TTC549 (cell line): ENCODE measurements around the gene PHC2.

Source experiments
- FAIRE-seq: peaks from 2 replicates; lab custom pipeline; 2012; peaks lifted over from hg19 to GRCh38; lab: Jason Lieb, UNC

PHC2 gene

DNA sequence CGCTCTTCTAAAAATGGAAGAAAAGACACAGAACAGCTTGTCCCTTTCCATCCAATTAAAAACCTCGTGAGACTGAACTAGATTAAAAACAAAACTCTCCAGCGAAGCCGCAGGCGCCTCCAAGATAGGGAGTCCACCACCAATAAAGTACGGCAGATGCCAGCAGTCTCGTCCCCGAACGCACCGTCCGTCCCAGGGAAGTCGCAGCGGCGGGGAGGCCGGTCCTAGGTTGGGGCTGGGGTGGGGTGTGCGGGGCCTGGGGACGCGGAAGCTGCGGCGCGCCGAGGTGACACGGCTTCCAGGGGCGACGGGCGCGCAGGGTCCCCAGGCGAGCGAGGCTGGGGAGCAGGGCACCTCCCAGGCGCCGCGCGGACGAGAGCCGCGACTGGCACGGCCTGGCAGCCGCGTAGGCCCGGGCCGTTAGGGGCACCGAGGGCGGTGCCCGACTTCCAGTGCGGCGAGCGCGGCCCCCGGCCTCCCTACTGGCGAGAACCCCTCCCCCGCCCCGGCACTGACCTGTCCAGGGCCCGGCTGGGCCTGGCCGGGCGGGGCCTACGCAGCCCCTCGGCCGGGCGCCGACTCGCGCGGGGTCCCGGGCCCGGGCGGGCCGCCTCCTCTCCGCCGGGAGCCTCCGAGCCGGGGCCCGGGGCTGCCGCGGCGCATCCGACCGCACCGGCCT lies 81.7 kb downstream of the PHC2 start:
- no peak for FAIRE-seq

DNA sequence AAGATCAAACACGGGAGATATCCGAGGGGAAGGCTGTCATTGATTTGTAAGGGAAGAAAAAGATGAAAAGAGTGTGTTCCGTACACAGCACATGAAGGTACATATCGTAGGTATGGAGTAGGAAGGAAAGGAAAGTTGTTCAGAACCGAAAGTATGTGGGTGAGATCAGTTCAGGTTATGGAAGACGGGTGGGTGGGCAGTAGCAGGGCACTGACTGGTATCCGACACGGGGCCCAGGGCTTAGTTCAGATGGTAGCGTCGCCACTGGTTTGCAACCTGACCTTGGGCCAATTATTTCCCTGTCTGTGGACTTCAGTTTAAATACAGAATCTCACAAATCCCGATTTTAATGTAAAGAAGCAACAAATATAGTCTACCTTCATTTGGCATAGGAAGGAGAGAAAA lies 82.2 kb downstream of the PHC2 start:
- FAIRE-seq, result no peak

DNA sequence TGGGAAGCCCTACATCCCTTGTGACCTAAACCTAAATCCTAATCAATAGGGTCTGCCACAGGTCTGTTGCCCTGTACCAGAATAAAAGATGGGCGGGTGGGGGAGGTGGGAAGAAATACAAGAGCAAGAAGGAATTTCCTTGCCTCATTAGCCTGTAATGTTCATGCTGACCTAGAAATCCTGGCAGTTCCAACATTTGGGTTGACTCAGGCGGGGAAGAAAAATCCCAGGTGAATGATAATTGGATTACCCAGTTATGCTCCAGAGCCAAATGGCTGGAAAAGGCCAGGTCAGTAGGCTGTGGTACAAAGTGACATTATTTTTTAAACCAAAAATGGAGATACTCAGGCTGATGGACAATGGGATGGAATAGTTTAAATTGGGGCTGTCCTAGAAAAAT lies 82.7 kb downstream of the PHC2 start:
- no peak for FAIRE-seq

DNA sequence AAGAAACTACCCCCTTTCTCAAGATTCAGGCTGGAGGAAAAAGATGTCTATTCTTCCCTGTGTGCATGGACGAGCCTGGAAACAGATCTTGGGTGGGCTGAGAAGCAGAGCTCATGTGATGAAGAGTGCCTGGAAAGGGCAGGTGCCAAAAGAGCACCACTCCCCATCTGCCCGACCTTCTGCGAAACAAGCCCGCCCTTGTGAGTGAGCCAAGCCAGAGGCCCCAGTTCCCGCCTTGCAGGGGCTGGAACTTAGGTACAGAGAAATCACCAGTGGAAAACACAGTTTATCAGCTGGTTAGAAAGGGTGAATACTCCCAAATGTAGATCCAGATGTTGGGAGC lies 83.3 kb downstream of the PHC2 start:
- FAIRE-seq, result no peak

DNA sequence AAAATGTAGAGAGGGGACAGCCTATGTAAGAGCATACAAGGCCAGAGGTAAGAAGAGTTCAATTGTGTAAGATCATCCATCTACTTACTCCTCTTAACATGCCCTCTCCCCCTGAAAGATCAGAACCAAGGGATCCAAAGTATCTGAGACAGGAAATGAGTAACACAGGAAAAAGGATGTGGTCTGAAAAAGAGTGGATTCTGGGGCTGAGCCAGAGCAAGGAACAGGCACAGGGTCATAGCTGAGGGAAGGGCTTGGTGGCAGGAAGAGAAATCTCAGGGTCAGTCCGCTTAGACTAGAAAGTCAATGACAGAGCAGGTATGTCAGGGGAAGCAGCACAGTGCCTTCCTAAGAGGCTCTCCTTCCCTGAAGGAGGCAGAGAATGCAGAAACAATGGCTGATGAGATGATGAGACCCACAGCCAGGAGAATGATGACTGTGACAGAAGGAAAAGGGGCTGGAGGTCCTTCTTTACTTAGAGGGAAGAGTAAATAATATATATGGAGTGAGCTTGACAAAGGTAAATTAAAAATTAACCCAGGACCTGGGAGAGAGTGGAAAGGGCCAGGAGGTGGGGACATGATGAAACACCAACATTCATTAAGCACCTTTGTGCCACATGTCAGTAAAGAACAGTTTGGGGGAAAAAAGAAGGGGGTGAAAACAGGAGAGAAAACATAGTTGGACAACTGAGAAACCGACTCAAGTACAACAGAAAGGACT lies 83.8 kb downstream of the PHC2 start:
- FAIRE-seq, result no peak

DNA sequence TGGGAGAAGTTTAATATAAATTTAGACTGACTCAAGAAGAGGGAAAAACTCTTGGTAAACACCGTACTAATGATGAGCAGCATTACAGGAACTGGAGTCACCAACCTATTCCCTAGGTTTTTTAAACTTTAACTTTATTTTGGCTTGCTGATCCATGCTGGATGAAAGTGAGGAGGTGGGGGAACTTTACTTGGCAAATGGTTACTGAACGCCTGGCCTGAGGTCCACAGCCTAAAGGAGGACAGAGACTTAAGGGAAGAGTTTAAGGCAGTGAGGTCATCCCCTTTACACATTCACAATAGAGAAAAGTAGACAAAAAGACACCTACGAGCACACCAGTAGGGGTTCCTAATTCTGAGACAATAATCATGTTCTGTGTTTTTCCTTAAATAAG lies 84.4 kb downstream of the PHC2 start:
- FAIRE-seq, result no peak

DNA sequence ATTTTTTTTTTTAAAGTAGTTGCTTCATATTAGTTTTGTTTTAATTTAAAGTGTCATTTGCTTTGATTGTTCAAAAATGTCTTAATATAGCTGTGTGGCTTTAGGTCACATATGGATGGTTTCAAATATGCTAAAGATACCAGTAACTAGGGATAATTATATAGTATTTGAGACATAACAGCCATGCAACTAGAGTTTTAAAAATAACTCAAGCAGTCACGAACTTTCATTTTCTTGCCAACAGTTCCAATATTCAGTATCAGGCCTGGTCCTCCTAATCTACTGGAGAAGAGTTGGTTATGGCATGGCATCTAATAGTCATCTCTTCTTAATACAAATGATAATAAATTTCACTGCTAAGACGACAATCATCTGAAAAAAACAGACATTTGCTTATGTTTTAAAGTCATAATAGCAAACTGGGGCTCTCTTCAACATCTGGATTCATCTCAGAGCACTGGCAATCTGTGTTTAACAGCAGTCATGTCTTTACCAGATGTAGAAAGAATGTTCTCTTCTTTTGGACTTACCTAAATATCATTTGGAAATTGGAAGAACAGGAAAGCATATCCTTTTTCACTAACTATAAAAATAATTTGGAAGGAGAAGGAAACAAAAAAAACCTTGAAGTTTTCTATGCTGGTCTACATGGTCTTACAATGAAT lies 85.9 kb downstream of the PHC2 start:
- no peak for FAIRE-seq

DNA sequence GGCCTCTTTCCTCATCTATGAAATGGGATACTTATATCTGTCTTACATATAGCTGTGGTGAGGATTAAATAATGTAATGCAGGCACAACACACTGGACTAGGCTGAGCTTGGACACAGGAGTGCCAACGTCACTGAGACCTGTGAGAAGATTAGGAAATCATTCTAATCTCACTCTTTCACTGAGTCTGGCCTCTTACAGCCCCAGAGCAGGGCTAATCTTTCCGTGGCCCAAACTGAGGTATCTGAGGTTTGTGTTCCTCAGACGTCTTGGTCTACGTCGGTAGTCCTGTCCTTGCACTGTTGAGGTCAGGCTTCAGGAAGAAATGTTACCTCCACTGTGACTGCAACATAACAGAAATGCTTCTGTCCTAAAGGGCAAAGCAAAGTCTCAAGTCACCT lies 87.4 kb downstream of the PHC2 start:
- FAIRE-seq, result no peak

DNA sequence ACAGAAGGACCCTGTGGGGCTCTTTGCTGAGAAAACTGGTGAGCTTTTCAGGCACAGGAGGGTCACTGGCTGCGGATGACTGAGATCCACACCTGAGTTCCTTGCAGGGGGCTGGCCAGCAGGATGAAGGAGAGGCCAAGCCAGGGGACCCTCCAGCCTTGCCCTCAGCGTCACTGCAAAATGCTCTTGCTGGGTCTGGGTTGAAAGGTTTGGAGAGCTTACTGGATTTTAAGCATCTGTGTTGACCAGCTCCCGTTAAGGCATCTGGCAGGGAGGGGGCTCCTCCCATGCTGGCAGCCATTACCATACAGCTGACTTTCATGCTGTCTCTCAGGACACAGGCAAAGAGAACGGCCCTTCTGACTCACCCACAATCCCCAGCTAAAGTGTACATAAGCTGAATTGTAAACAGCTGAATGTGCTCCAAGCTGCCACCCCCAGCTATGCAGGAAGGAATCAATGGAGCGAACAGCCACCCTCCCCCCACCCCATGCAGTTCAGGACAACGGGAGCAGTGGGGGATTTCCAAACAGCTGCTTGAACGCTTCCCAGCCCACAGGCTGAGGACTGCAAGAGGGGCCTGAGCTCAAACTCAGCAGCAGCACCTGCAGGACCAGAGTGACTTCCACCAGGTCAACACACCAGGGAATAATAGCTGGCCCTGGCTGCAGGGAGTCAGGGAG lies 88.7 kb downstream of the PHC2 start:
- FAIRE-seq, result no peak

DNA sequence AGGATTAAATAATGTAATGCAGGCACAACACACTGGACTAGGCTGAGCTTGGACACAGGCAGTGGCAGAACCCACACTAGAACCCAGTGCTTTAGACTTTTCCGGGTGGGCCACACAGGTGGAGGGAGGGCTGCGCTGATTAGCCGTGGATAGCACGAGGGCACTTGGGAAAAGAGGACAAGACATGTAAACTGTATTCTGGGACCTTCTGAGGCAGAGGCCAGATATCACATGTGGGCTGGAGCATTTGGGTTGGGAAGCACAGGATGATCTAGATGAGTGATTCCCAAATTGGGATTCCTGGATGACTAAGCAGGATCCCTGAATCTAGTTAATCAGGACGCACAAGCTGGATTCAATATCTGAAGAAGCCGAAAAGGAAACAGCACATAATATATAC lies 89.7 kb downstream of the PHC2 start:
- FAIRE-seq, result no peak

DNA sequence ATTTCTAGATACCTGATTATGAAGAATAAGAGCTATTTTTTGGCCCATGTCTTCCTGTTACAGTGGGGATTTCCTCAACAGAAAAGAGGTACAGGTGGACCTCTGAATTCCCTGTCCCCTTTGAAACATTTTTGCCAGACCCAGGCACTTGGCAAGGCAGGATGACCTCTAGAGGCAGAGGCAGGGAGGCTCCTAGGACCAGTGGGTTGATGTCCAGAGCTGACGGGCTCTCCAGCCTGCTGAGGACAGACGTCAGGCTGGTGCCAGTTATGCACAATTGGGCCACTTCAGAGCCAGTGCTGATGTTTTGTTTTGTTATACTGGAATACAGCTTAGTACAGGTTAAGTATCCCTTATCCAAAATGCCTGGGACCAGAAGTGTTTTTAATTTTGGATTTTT lies 91.5 kb downstream of the PHC2 start:
- no peak for FAIRE-seq

DNA sequence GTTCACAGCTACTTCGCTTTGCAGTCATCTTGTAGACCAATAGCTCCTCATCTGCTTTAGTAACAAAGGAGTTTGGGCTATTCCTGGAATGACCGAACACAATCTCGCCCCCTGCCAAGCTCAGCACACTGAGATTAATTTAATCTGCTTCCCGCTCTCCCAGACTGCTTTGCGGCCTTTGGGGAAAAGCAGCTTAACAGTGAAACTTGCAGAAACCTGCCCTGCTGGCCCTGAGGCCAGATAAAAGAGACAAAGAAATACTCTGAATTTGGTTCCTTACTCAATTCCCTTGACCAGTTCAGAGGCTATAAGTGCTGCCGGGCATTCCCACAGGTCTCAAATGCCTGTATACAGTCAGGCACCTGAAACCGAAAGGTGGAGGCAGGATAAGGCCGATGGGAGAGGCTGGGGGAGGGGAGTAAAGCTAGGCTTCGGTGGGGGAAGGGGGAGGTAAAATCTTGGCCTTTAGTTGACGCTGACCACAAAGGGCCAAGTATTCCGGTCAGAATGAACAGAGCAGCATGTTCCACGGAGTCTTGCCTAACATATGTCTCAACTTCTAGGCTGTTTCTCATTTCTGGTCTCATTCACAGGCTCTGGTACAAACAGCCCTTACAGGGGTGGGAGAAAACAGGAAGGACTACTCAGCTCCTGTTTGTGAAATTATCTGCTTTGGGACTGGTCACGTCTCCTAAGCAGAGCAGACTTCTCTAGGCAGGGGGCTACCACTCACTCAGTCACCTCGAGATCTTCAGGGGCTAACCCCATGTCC lies 92.3 kb downstream of the PHC2 start:
- no peak for FAIRE-seq

DNA sequence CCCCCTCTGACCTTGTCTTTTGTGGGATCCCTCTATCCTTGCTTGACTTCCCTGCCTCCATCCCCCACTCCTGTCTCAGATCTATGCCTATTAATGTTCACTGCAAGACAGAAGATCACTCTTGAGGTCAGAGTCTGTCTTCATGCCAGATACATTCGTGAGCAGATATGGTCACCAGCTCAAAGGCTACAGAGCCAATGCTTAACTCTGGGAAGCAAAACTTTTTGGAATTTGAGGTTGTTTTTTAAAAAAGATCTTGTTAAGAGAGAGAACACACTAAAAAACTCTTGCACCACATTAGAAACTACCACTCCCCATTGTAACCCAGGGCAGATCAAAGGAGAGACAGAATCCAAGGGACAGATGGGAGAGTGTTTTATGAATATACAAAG lies 92.9 kb downstream of the PHC2 start:
- no peak for FAIRE-seq

DNA sequence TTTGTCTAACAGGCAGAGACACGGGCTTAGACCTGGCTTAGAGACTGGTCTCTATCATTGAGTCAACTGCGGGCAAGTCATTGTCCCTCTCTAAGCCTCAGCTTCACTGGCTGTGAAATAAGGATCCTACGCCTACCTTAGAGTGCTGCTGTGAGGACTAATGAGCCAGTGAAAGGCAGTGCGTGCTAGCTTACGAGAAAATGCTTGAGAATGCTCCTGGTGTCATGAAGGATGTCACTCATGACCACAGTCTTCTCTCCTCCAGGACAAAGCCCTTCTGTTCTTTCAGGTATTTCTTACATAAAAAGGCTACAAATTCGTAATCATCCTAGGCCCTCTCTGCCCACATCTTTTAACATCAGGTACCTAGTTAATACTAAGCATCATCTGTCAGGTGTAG lies 93.5 kb downstream of the PHC2 start:
- FAIRE-seq, result no peak

DNA sequence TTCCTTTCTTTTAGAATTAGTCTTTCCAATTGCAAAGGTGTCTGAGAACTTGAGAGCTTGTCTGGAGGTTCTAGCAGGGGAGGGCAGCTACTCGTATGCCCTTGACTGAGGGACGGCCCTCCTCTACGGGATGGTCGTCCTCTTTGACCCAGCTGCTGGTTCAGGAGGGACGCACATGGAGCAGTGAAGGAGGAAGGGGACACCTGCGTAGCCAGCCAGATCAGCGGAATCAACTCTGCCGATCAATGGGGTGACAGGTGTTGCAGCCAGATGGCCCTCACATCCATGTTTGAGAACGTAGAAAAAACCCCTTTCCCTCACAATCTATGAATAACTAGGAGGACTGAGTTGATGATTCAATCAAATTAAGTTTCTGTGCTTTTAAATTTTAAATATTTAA lies 94.3 kb downstream of the PHC2 start:
- no peak for FAIRE-seq

DNA sequence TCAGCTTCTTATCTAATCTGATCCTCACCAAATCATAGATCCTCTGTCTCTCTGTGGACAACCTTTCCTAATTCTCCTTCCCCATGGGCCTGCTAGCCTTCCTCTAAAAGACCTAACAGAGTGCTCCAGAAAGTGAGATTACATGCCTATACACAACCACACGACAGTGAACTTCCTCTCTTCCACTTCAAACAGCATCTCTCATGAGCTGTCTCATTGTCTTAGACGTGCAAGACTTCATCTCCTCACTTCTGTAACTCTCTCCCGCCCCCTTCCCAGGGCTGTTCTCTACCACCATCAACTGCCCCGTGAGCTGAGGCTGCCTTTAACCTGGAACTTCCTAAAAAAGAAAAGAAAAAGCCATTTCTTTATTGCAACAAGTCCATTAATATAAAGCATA lies 95.9 kb downstream of the PHC2 start:
- no peak for FAIRE-seq

DNA sequence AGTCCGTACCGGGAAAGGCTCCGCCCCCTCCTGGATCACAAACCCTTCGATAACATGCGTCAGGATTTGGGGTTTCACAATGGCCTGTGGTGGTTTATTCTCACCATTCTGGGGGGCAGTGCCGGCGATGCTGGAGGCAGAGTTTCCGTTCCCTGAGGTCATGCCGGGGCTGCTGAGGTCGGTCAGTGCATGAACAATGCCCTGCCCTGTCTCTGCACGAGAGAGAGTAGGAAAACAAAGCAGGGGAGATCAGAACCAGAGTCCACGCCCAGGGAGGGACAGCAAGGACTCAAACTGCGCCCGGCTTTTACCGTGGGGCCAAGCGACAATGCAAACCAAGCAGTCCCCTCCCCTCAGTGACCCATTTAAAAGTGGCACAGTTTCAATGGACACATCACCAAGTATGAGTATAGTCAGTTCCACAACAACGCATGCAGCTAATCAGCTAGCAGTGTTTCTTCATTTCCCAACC lies 96.8 kb downstream of the PHC2 start:
- no peak for FAIRE-seq

DNA sequence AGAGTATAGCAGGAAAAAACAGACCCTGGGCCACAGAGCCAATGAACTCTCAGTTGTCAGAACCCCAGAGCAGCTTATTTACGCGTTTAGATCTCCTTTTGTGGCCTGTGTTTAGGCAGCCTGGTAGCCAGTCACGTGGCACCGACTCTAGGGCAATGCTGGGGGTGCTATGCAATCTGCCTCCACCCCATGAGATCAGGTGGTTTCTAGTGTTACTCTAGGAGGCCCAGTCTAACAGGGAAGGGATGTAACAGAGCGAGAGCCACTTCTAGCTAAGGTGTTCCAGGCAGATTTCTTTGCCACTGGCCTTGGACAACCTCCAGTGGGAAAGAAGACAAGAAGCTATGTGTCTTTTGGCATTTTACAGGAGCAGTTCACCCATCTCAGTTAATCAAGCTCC lies 98.0 kb downstream of the PHC2 start:
- no peak for FAIRE-seq

DNA sequence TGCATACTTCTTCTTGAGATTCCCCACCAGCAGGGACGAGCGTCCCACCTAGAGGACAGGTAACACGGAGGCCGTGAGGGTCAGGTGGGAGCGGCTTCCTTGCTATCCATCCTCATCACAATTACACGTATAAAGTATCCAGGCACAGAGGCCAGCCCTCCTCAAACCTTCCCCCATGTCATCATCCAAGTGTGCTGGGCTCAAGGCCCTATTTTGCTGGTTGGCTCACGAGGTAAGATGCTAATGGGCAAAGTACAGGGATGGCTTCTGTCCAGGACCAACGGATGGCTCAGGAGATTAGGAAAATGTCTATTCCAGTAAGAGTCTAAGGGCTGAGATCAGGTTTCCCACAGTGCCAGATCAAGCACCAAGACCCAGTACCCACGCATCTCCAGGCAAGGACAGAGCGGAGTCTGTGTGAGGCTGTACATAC lies 98.5 kb downstream of the PHC2 start:
- FAIRE-seq, result no peak

DNA sequence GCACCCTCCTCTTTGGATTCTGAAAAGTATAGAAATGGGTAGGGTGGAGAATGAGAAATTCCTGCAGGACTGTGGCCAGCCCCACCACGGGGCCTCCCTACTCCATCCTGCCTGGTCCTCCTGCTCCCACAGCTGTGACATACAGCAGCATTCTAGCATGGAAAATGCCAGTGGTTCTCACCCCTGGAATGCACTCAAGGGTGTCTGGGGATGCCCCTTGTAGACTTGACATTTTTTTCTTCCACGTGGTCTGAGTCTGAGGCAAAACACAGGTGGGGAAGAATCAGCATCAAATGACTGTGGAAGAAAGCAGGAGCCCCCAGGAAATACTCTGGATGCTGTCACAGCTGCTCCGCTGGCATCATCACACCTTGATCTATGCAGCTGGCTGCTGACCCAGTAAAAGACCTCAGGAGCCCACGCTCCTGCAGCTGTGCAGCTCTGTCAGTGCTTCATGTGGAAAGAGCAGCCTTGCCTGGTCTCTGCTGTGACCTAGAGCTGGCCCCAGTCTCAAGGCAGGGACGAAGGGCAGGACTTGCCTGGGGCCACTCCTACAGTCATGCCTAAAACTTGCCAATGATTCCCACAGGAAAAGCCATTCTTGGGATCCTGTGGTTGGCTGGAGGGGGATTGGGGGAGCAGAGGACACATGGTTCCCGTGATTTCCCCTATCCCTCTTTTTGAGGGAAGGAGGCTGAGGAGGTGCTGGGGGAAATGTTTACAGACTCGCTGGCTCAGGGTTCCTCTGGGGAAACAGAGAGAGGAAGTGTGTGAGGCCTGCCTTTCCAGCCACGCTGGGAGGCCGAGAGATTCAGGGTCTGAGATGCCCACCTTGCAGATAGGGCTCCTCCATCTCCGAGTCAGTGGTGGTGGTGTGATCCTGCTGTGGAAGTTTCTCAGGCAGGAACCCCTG lies 99.2 kb downstream of the PHC2 start:
- no peak for FAIRE-seq

DNA sequence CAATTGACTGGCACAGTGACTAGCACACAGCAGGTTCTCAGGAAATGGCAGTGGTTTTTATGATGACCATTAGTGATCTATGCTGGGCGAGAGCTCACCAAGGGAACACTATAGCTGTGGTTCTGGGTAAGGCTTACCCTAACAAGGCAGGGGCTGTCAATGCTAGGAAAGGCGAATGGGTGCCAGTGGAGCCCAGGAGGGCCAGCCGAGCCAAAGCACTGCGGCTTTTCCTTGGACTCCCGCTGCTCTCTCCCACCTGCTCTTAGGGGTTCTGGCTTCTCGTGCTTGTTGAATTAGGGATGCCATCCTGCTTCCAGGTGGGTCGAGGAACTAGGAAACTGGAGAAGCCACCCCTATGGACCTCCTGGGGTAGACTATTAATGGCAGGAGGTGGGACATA lies 100.0 kb downstream of the PHC2 start:
- no peak for FAIRE-seq
